GM19397 (cell line): Measurements from ENCODE around the gene BCL7B.
A peak's percentile ranks its signal among the peaks of the same experiment; 100 is the strongest.
"Not testable (repeated sequence)": the region's sequence is repeated elsewhere in the genome, so short reads cannot be mapped to it uniquely, and the experiment has no call there.

Source experiments
- ATAC-seq: cut with Tn5 transposase; IDR thresholded peaks from one replicate; pipeline ENCODE4 v1.9.1; 2021; ENCODE audit warnings: mild to moderate bottlenecking, moderate library complexity; ENCODE audit not compliant: unreplicated experiment

Gene BCL7B

DNA sequence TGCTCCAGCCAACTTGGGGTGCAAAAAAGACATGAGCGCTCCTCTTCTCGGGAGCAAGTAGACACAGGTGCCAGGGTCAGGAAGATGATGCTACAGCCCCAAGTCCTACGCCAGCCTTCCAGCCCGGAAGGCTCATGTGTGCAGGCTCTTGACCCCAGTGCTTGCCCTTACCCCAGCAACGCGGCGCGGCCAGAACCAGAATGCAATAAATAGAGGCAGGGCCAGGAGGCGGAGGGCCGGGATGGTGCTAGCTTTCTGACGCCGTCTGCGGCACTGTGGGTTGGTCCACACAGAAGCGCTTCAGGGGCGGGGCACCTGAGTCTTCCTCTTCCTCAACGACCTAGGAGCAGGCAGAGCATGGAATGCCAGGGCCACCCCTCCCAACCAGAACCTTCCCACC lies 20.4 kb downstream of the BCL7B start:
- no peak for ATAC-seq

DNA sequence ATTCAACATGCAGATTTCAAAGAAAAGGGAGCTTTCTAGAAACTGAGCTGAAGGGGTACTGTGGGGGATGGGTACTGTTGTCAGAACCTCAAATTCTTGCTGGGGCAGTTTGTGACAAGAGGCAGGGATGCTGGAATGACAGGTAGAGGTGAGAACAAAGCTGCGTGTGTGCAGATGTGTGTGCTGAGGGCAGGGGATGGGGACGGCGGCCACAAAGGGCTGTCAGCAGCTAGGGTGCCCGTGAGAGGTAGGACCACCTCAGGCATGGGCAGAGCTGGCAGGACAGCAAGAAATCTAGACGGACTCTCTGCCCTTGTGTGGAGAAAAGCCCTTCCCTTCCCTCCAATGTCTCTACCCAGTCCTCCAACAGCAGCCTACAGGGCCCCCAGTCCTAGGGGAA lies 21.0 kb downstream of the BCL7B start:
- ATAC-seq, result no peak

DNA sequence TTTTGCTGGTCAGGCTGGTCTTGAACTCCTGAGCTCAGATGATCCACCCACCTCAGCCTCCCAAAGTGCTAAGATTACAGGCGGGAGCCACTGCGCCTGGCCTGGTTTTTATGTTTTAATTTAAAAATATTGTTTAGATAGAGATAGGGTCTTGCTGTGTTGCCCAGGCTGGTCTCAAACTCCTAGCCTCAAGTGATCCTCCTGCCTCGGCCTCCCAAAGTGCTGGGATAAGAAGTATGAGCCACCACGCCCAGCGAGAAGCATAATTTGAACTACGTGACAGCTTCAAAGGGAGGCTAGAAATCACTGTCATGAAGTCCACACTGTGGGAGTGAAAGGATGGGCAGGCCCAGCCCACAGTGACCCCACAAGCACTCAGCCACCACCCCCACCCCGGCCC lies 21.6 kb downstream of the BCL7B start:
- not testable (repeated sequence) for ATAC-seq

- no peak for ATAC-seq
These were observed 23.7 kb downstream of the BCL7B start for GRCh38 chr7:73533742-73534141.

DNA sequence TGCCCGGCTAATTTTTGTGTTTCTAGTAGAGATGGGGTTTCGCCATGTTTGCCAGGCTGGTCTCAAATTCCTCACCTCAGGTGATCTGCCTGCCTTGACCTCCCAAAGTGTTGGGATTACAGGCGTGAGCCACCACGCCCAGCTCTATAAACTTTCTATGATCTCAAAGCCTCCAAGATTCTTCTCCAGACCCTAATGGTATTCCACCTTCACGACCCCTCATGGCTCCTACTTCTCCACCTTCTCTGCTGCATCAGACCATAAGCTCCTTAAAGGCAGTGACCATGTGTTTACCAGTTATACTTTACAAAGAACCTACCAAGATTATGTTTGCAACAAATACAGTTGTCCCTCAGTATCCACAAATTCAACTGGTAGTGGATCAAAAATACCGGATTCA lies 25.3 kb downstream of the BCL7B start:
- ATAC-seq, result no peak

GRCh38 chr7:73530800-73531199 lies 26.7 kb downstream of the BCL7B start:
- ATAC-seq, result no peak

- no peak for ATAC-seq
These were observed 30.3 kb downstream of the BCL7B start for GRCh38 chr7:73526896-73527821.

DNA sequence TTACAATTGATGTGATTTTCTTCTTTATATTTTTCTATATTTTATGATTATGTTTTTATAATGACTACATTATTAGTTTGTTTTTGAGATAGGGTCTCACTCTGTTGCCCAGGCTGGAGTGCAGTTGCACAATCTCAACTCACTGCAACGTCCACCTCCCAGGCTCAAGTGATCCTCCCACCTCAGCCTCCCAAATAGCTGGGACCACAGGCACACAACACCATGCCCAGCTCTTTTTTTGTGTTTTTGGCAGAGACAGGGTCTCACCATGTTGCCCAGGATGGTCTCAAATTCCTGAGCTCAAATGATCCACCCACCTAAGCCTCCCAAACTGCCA lies 31.4 kb downstream of the BCL7B start:
- not testable (repeated sequence) for ATAC-seq

- ATAC-seq, result peak; percentile 89
These were observed 35.2 kb downstream of the BCL7B start, which contains the start of gene BAZ1B for GRCh38 chr7:73522105-73522872. TSS of gene BAZ1B (minus strand) at chr7:73522293. CDS start at chr7:73521933, 360 bp downstream.

GRCh38 chr7:73521636-73522104 lies 35.8 kb downstream of the BCL7B start:
- peak; percentile 46 for ATAC-seq

DNA sequence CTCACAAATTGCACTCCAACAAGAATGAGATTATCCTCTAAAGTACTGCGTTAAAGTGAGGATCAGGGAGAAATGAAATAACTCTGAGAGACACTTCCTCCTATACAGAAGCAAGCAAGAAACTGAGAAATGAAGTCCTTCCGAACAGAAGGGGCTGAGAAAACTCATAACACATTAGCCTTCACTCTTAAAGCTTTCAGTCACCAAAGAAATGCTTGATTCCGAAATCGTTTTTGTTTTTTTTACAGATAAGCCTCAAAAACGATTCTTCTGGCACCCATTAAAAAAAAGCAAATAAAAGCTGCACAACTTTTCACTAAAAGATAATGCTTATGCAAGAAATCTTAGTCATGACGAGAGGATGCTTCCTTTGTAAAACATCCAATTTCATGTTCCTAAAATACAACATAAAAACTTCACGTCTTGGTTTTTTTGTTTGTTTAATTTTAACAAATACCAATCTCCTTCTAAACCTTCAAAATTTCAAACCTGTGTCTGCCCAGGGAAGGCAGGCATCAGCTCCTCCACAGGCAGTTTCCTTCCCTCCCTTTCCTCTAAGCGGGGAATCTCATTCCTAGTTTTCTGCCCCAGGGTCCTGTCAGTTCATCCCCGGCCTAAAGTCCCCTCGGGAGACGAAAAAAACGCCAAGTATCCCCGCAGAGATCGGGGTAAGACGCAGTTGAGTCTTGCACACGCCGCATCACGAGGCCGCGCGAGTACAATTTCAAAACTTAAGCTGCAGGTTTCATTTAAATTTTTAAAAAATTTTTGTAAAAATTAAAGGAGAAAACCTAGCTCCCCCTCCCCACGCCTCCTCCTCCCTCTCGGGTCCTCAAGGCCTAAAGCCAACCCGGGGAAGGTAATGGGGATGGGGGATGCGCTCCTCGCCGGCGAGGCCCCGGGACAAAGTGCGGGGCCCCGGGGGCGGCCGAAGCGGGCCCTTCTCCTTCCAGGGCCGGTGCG lies 36.5 kb downstream of the BCL7B start:
- no peak for ATAC-seq

GRCh38 chr7:73519867-73520672 lies 37.4 kb downstream of the BCL7B start:
- ATAC-seq, result no peak

DNA sequence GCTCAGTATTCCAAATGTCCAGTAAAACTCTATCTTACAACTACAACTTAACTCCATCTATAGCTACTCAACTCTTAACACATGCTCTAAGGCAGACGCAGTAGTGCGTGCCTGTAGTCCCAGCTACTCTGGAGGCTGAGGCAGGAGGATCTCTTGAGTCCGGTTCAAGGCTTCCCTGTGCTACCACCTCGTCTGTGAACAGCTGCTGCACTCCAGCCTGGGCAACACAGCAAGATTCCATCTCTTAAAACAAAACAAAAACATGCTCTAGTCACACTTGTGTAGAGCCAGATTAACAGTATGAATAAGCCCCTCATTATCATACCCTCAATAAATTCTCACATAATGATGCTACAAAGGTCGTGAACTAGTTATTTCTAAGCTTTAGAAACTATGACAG lies 39.0 kb downstream of the BCL7B start:
- no peak for ATAC-seq

DNA sequence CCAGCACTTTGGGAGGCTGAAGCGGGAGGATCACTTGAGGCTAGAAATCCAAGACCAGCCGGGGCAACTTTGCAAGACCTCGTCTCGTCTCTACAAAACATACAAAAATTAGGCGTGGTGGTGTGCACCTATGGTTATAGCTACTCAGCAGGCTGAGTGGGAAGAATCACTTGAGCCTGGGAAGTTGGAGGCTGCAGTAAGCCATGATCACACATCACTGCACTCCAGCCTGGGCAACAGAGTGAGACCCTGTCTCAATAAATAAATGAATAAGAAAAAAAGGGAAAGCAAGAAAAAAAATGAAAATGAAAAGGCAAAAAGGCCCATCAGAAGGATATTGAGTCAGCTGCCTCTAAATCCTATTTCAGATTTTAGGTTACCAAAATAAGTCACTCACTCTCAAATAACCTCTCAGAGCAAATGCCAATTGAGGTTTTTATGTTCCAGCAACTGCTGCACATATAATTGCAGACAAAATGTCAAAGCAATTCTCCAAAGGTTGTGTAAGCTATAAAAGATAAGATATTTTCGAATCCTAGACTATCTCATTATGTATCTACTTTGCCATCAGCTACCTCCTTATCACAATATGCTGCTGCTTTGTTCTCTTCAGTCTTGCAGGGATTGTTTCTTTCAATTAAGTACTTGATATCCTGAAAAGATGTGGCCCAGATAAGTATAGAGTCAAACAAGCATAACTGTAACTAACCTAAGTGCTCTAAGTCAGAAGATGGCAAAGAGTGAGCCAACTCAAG lies 40.1 kb downstream of the BCL7B start:
- no peak for ATAC-seq

- ATAC-seq, result no peak
These were observed 42.3 kb downstream of the BCL7B start for GRCh38 chr7:73515178-73515577.

- ATAC-seq, result no peak
These were observed 45.3 kb downstream of the BCL7B start for GRCh38 chr7:73512018-73512780.

- no peak for ATAC-seq
These were observed 48.0 kb downstream of the BCL7B start for GRCh38 chr7:73509463-73509862.

DNA sequence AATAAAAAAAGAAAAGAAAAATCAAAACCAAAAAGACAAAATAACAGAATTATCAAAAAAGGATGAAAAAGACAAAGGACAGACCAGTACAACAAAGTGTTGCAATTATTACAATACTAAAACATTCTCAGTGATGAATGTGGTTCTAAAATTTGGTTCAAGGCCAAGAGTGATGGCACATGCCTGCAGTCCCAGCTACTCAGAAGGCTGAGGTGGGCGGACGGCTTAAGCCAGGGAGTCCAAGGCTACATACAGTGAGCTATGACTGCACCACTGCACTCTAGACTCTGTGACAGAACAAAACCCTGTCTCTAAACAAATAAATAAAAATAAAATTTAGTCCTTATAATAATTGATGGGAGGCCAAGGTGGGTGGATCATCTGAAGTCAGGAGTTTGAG lies 49.9 kb downstream of the BCL7B start:
- no peak for ATAC-seq
